DOHH2 (cell line): Measurements from ENCODE around the gene HSPB1.

Experiments
- CTCF ChIP-seq: fragments of 200-600 bp; sonication (generic); IDR thresholded peaks from one replicate; pipeline ENCODE4 v1.5.1; 2014; ENCODE audit warnings: antibody characterized with exemption, mild to moderate bottlenecking, low read depth, low read length; ENCODE audit not compliant: poor library complexity, severe bottlenecking
- EZH2phosphoT487 ChIP-seq: fragments of 200-600 bp; sonication (generic); IDR thresholded peaks from 2 replicates; pipeline ENCODE4 v1.6.1; 2017; ENCODE audit warnings: borderline replicate concordance, mild to moderate bottlenecking, antibody characterized with exemption, low read length, moderate library complexity, mixed read lengths

- TF ChIP-seq CTCF = no peak
- TF ChIP-seq EZH2phosphoT487 = no peak
Measured at GRCh38 chr7:76334320-76334967, 32.0 kb downstream of the HSPB1 start.
